Left ventricle myocardium superior (tissue), 1 donor: Measurements from ENCODE around the gene OPRL1. TPM values are rescaled to one million over a fixed set of nuclear protein-coding genes. Genes with fewer than 3 reads are reported as not detected.
"Not testable (repeated sequence)": the region's sequence is repeated elsewhere in the genome, so short reads cannot be mapped to it uniquely, and the experiment has no call there.

Experiments
- ATAC-seq: fragments of 200-7000 bp; cut with Tn5 transposase; one replicate; pipeline ENCODE4 v1.9.1; 2020; ENCODE audit warnings: mild to moderate bottlenecking, moderate library complexity
- DNase-seq: peaks from one replicate; pipeline ENCODE4 v3.0.0-alpha.2; 2020
- intact Hi-C: fragments of 100-400 bp; cut with micrococcal nuclease; formaldehyde crosslinking; loops from one replicate; pipeline ENCODE4 v1.11.0; 2022
- total RNA-seq: library from RNA; stranded (reverse); fragmentation: NEBNext Ultra II Directional; extraction: Animal tissue kit (Norgen Biotek cat#: 25700); gene quantifications from one replicate; pipeline ENCODE4 v1.2.1, GENCODE V29; 2021
- donor health status: DM: no; HTN: yes; CAD: no; lungs with severe emphysema.

OPRL1 gene
- total RNA-seq, 1 donor from 2014 or later, result 0.27 TPM

- intact Hi-C loops, result no loop called here
- ATAC-seq, result no peak
- no peak for DNase-seq
Observed at GRCh38 chr20:64080813-64081623, 1.1 kb downstream of the OPRL1 start.

GRCh38 chr20:64081624-64081964, 1.7 kb downstream of the OPRL1 start:
- intact Hi-C loops, result no loop called here
- DNase-seq (no peak), ATAC-seq (no peak)

- DNase-seq (no peak), ATAC-seq (no peak)
- intact Hi-C loops, result no loop called here
Observed at GRCh38 chr20:64082126-64082731, 2.3 kb downstream of the OPRL1 start.

GRCh38 chr20:64082820-64083377, 3.0 kb downstream of the OPRL1 start:
- intact Hi-C loops, result no loop called here
- DNase-seq (no peak), ATAC-seq (no peak)

- DNase-seq, result peak; percentile 88
- intact Hi-C loops, result no loop called here
Observed at GRCh38 chr20:64083378-64083803, 3.5 kb downstream of the OPRL1 start.

GRCh38 chr20:64083804-64084684, 4.2 kb downstream of the OPRL1 start, which contains the start of gene LKAAEAR1:
TSS of gene LKAAEAR1 (minus strand) at chr20:64084398. CDS start at chr20:64084219, 179 bp downstream.
- DNase-seq, result no peak

More at GRCh38 chr20:64083378-64083803, 3.5 kb downstream of the OPRL1 start:
- peak; percentile 67 for ATAC-seq

GRCh38 chr20:64084685-64085152, 4.8 kb downstream of the OPRL1 start:
- no peak for DNase-seq
- intact Hi-C loops, result no loop called here
- no peak for ATAC-seq

More at GRCh38 chr20:64083804-64084684, 4.2 kb downstream of the OPRL1 start, which contains the start of gene LKAAEAR1:
- intact Hi-C loops, result no loop called here
- no peak for ATAC-seq

GRCh38 chr20:64086801-64087200, 6.9 kb downstream of the OPRL1 start:
- ATAC-seq (no peak), DNase-seq (no peak)
- intact Hi-C loops, result no loop called here

- ATAC-seq, DNase-seq, intact Hi-C loops: not testable (repeated sequence)
Observed at GRCh38 chr20:64087226-64087825, 7.4 kb downstream of the OPRL1 start.

GRCh38 chr20:64088586-64088985, 8.7 kb downstream of the OPRL1 start:
- DNase-seq, intact Hi-C loops: not testable (repeated sequence)

GRCh38 chr20:64090165-64090564, 10.3 kb downstream of the OPRL1 start:
- DNase-seq, result no peak
- no peak for ATAC-seq
- intact Hi-C loops, result no loop called here

More at GRCh38 chr20:64088586-64088985, 8.7 kb downstream of the OPRL1 start:
- not testable (repeated sequence) for ATAC-seq

GRCh38 chr20:64091340-64091739, 11.5 kb downstream of the OPRL1 start:
- no peak for ATAC-seq
- DNase-seq, result no peak
- intact Hi-C loops, result no loop called here

GRCh38 chr20:64091770-64092169, 11.9 kb downstream of the OPRL1 start:
- no peak for DNase-seq
- ATAC-seq, result no peak
- intact Hi-C loops, result no loop called here

GRCh38 chr20:64092258-64093012, 12.6 kb downstream of the OPRL1 start:
- no peak for DNase-seq
- intact Hi-C loops, result no loop called here
- ATAC-seq, result no peak

GRCh38 chr20:64093013-64093503, 13.2 kb downstream of the OPRL1 start:
- DNase-seq (no peak), ATAC-seq (no peak)
- intact Hi-C loops, result no loop called here

- intact Hi-C loops, result no loop called here
- ATAC-seq, result no peak
- no peak for DNase-seq
Observed at GRCh38 chr20:64095455-64095854, 15.6 kb downstream of the OPRL1 start.

GRCh38 chr20:64095927-64096326, 16.0 kb downstream of the OPRL1 start:
- DNase-seq (no peak), ATAC-seq (no peak)
- intact Hi-C loops, result no loop called here

GRCh38 chr20:64096535-64096934, 16.7 kb downstream of the OPRL1 start:
- no peak for DNase-seq
- no peak for ATAC-seq
- intact Hi-C loops, result no loop called here
